Middle frontal gyrus (tissue), 1 donor: Measurements from ENCODE around the gene LOXL3.

Source experiments
- DNase-seq: peaks from one replicate; pipeline ENCODE4 v3.0.0-alpha.2; 2015; ENCODE audit warnings: low spot score; ENCODE audit errors: extremely low spot score

The LOXL3 gene, protein sequence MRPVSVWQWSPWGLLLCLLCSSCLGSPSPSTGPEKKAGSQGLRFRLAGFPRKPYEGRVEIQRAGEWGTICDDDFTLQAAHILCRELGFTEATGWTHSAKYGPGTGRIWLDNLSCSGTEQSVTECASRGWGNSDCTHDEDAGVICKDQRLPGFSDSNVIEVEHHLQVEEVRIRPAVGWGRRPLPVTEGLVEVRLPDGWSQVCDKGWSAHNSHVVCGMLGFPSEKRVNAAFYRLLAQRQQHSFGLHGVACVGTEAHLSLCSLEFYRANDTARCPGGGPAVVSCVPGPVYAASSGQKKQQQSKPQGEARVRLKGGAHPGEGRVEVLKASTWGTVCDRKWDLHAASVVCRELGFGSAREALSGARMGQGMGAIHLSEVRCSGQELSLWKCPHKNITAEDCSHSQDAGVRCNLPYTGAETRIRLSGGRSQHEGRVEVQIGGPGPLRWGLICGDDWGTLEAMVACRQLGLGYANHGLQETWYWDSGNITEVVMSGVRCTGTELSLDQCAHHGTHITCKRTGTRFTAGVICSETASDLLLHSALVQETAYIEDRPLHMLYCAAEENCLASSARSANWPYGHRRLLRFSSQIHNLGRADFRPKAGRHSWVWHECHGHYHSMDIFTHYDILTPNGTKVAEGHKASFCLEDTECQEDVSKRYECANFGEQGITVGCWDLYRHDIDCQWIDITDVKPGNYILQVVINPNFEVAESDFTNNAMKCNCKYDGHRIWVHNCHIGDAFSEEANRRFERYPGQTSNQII

GRCh38 chr2:74553892-74554819 lies at the start of gene LOXL3, which contains the start of gene DOK1:
TSS of gene LOXL3 (minus strand) at chr2:74553942. CDS start at chr2:74552634, 1,308 bp downstream.
TSS of gene DOK1 (plus strand) at chr2:74554720. CDS start at chr2:74554755, 35 bp downstream.
- DNase-seq, result no peak

DNA sequence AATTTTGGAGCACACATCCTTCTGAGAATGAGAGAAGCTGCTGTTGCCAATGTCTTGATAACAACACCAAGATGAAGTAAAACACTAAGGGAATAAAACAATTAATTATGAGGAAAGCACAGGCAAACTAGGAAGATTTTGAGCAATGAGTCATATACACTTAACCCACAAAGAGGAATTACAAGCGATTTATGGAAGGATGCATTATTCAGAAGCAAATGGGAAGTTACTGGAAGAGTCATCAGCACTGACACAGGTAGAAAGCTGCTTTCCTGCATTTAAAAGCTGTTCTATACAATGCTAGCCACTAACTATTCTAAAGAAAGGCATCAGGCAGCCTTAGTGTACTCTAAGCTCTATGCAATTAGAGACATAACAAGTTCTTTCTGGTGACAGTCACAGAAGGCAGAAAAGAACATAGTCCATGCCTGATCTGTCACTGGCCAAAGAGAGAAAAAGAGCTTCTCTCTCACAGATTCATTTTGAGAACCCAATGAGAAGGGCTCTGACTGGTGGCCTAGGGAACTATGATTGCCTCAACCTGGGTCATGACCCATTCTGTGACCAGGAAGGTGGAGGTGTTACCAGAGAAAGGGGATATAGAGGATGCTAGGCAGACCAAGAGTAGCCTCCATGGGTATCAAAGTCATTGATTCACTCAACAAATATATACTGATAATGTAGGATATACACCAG lies 49.0 kb upstream of the LOXL3 start:
- DNase-seq, result no peak

DNA sequence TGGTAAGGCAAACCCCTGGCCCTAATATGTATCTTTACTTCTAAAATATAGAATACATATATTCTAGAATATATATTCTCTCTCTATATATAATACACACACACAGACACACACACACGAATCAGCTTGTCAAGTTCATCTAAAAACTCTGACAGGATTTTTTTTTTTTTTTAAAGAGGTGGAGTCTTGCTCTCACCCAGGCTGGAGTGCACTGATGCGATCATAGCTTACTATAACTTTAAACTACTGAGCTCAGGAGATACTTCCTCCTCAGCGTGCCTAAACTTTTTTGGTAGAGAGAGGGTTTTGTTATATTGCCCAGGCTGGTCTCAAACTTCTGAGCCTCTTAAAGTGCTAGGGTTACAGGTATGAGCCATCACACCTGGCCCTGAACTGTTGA lies 45.9 kb upstream of the LOXL3 start:
- DNase-seq, result no peak

DNA sequence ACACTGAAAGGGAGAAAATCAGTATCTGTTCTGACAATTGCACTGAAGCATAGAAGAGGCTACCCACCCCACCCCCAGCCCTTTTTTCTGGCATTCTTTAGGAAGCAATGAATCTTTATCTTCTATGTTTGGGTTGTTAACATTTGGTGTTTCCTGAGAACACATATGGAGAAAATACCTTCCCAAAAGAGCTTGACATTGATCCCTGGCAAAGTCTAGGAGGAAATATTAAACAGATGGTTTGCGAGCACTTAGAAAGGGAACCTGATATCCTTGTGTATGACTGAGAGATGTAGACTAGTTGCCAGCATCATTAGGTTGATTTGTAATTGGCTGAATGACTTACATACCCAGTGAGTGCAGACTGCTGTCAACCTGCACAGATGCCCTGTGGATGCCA lies 43.7 kb upstream of the LOXL3 start:
- no peak for DNase-seq

GRCh38 chr2:74596584-74596983 lies 42.8 kb upstream of the LOXL3 start:
- DNase-seq, result no peak

DNA sequence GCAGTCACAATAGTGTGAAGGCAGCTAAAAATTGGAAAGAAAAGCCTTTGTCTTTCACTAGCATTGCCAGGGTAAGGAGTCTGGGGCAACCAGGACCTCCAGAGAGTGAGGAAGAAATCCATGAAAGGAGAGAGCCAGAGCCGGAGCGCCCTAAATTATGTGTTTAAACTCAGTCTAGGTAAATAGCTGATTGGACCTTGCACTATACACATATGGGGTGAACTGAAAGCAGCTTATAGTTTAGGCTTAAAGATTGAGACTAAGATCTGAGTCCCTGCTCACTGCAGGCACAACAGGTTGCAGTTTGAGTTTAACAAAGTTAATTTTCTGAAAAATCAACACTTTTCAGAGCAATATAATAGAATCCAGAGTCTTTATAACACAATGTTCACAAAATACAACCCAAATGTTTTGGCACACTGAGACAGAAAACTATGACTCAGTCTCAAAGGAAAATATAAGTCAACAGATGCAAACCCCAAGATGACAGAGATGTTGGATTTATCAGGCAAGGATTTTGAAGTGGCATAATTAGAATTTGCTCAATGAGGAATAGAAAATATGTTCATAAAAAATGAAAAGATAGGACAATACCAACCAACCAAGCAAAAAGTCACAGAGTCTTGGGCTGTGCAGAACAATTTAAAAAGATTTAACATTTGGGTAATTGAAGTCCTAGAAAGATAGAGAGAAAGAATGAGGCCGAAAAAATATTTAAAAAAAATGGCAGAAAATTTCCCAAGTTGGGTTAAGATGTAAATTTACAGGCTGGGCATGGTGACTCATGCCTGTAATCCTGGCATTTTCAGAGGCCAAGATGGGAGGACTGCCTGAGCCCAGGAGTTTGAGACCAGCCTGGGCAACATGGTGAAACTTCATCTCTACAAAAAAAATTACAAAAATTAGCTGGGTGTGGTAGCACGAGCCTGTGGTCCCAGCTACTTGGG lies 40.4 kb upstream of the LOXL3 start:
- DNase-seq, result no peak

GRCh38 chr2:74588664-74589063 lies 34.9 kb upstream of the LOXL3 start:
- no peak for DNase-seq

GRCh38 chr2:74587664-74588277 lies 34.0 kb upstream of the LOXL3 start:
- DNase-seq, result peak; percentile 63

DNA sequence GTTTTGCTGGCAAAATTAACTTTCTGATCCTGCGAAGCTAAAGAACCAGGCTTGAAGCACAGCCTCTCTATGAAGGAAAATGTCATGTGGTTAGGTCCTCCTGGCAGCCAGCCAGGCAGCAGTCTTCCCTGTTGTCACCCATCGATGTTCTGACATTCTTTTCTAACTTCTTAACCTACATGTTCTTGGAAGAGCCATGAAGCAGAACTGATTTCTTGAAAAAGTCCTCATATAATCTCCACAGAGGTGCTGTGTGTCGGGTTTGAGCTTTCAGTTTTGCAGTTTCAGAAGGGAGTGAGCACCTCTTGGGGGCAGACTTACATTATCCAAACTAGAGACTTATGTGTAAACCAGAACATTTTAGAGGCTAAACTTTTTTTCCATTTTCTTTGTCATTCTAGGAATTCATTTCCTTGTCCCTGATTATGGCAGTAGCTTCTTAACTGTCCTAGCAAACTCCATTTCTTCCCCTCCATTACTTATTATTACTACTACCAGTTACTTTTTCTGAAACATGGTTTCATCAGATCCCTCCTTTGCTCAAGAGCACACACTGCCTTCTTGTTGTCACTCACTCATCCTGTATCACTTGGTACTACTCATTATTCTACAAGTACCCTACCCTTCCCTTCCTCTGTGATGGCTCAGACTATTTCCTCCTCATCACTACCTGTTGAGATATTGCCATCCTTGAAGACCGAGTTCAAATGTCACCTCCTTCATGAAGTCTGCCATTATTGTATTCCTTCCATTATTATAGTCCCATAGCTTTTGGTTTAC lies 31.9 kb upstream of the LOXL3 start:
- no peak for DNase-seq

GRCh38 chr2:74584088-74584645 lies 30.4 kb upstream of the LOXL3 start:
- no peak for DNase-seq

DNA sequence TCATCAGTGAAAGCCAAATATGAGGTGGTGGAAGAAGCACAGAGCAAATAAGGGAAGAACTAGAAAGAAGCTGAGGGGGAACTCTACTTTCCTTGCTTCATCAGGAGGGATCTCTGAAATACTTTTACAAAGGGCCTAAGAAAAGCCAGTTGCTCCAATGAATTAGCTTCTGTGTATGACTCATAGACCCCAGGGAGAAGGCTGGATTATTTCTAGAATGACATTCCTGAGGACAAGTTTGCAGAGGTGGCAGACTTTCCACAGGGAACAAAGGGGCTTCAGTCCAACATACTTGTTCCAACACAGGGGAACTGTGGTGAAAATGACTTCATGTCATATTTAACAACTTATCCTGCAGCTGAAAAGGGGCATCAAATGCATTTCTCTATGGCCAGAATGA lies 29.8 kb upstream of the LOXL3 start:
- no peak for DNase-seq

GRCh38 chr2:74582184-74582583 lies 28.4 kb upstream of the LOXL3 start:
- DNase-seq, result no peak

DNA sequence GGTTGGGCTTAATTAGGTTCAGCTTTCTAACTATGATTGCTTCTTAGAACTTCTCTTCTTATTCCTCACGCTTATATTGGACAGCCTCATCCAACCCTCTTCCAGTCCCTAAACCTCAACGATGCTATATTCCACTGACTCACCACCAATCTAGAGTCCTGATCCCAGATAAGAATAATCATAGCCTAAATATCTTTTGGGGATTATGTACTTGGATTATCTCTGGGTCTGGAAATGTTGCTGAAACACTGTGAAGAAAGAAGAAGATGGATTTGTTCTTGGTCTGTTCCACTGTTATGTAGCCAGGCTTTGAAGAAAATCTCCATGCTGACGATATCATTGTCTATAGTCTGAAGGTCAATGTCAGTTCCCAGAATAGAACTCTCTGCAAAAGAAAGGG lies 27.7 kb upstream of the LOXL3 start:
- no peak for DNase-seq

GRCh38 chr2:74578408-74578807 lies 24.7 kb upstream of the LOXL3 start:
- no peak for DNase-seq

GRCh38 chr2:74577448-74577847 lies 23.7 kb upstream of the LOXL3 start:
- DNase-seq, result no peak

DNA sequence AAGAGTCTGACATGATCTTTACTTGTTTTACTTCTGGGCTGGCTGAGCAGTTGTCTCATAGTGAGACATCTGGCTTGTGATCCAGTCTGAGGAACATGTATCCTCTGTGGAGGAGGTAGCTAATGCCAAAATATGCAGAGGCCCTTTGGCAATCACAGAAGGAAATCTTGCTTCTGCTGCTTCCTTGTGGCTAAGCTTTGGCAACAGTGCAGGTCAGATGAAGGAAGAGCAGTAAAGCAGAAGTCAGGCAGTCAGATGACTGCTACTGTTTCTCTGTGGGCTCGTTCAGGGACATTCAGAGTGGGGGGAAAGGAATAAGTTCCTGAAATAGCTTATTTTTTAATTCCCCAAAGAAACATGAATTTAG lies 23.1 kb upstream of the LOXL3 start:
- no peak for DNase-seq

- no peak for DNase-seq
Observed at GRCh38 chr2:74576211-74576862, 22.6 kb upstream of the LOXL3 start.

GRCh38 chr2:74575320-74575719 lies 21.6 kb upstream of the LOXL3 start:
- DNase-seq, result no peak
